GM19238 (cell line): ENCODE results near the gene OR8S1.
A peak's percentile ranks its signal among the peaks of the same experiment; 100 is the strongest.
"Not testable (repeated sequence)": the region's sequence is repeated elsewhere in the genome, so short reads cannot be mapped to it uniquely, and the experiment has no call there.

ENCODE experiments used
- DNase-seq: peaks from one replicate; pipeline ENCODE4 v3.0.0; 2011; ENCODE audit warnings: low spot score; ENCODE audit not compliant: insufficient read length

OR8S1 gene

GRCh38 chr12:48525332-48525731, at the start of gene OR8S1:
OR8S1 (plus strand) TSS chr12:48525632; CDS start chr12:48525632, 0 bp downstream.
- DNase-seq = no peak

- DNase-seq = no peak
Observed at GRCh38 chr12:48482198-48482597, 43.2 kb upstream of the OR8S1 start, which contains the start of gene C12orf54. C12orf54 (plus strand) TSS chr12:48482498; CDS start chr12:48483297, 799 bp downstream.

GRCh38 chr12:48482930-48483329, 42.5 kb upstream of the OR8S1 start:
- no peak for DNase-seq

GRCh38 chr12:48486261-48486660, 39.2 kb upstream of the OR8S1 start:
- no peak for DNase-seq

- DNase-seq = no peak
Observed at GRCh38 chr12:48486679-48487078, 38.8 kb upstream of the OR8S1 start.

- peak; percentile 8 for DNase-seq
Observed at GRCh38 chr12:48489012-48489411, 36.4 kb upstream of the OR8S1 start.

GRCh38 chr12:48489456-48489855, 36.0 kb upstream of the OR8S1 start:
- not testable (repeated sequence) for DNase-seq

- not testable (repeated sequence) for DNase-seq
Observed at GRCh38 chr12:48500281-48500680, 25.2 kb upstream of the OR8S1 start.

- not testable (repeated sequence) for DNase-seq
Observed at GRCh38 chr12:48506836-48507235, 18.6 kb upstream of the OR8S1 start.

- DNase-seq = no peak
Observed at GRCh38 chr12:48508987-48509386, 16.4 kb upstream of the OR8S1 start.

GRCh38 chr12:48510111-48510510, 15.3 kb upstream of the OR8S1 start:
- no peak for DNase-seq

- DNase-seq = peak; percentile 9
Observed at GRCh38 chr12:48512855-48513254, 12.6 kb upstream of the OR8S1 start.

- DNase-seq = no peak
Observed at GRCh38 chr12:48514728-48515127, 10.7 kb upstream of the OR8S1 start.

GRCh38 chr12:48520381-48520780, 5.1 kb upstream of the OR8S1 start:
- DNase-seq = not testable (repeated sequence)

- DNase-seq = no peak
Observed at GRCh38 chr12:48527891-48528670, 2.6 kb downstream of the OR8S1 start.

GRCh38 chr12:48532601-48533000, 7.2 kb downstream of the OR8S1 start:
- DNase-seq = no peak

- no peak for DNase-seq
Observed at GRCh38 chr12:48536602-48537001, 11.2 kb downstream of the OR8S1 start.

GRCh38 chr12:48542300-48542928, 17.0 kb downstream of the OR8S1 start:
- peak; percentile 16 for DNase-seq

GRCh38 chr12:48545833-48546469, 20.5 kb downstream of the OR8S1 start:
- no peak for DNase-seq

GRCh38 chr12:48547012-48547411, 21.6 kb downstream of the OR8S1 start:
- not testable (repeated sequence) for DNase-seq

- DNase-seq = not testable (repeated sequence)
Observed at GRCh38 chr12:48551636-48552035, 26.2 kb downstream of the OR8S1 start.

GRCh38 chr12:48553666-48554343, 28.4 kb downstream of the OR8S1 start:
- not testable (repeated sequence) for DNase-seq
